HFF-Myc (cell line): ENCODE measurements around the gene TMEM255B.

Source experiments
- DNase-seq: peaks from one replicate; pipeline ENCODE4 v3.0.0-alpha.2; 2011; ENCODE audit warnings: low read depth; ENCODE audit errors: extremely low read depth
- H3K4me3 ChIP-seq: replicated peaks from 2 replicates; pipeline ENCODE4 v1.5.1; 2011; ENCODE audit warnings: low read depth, mild to moderate bottlenecking, control low read depth, low read length
- TF ChIP-seq, protein P1 (sequence below): IDR thresholded peaks from 2 replicates; pipeline ENCODE4 v1.5.1; 2012; ENCODE audit warnings: mild to moderate bottlenecking, low read depth, low read length, control low read depth; ENCODE audit errors: missing control alignments

Gene TMEM255B

DNA sequence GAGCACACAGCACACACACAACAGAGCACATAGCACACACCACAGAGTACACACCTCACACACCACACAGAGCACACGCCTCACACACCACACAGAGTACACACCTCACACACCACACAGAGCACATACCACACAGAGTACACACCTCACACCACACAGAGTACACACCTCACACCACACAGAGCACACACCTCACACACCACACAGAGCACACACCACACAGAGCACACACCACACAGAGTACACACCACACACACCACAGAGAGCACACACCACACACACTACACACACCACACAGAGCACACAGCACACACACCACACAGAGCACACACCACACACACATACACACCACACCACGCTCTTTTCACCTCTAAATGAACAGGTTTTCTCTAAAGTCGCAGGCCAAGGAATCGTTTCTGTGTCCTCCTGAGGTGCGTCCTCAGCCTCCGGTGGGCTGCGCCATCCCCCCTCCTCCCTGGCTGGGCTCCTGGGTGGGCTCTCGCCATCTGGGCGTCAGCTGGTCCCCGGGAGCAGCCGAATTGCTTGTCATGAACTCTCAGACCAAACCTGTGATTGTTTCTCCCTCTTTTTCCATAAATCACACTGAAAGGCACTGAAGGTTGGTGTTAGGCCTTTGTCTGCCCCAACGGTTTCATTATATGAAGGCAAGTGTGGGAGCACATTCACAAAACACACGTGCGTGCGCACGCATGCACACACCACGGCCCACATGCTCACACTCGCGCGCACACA is 37.4 kb downstream of the TMEM255B start:
- H3K4me3 ChIP-seq, result no peak overlapping the region
- TF ChIP-seq, protein P1, sequence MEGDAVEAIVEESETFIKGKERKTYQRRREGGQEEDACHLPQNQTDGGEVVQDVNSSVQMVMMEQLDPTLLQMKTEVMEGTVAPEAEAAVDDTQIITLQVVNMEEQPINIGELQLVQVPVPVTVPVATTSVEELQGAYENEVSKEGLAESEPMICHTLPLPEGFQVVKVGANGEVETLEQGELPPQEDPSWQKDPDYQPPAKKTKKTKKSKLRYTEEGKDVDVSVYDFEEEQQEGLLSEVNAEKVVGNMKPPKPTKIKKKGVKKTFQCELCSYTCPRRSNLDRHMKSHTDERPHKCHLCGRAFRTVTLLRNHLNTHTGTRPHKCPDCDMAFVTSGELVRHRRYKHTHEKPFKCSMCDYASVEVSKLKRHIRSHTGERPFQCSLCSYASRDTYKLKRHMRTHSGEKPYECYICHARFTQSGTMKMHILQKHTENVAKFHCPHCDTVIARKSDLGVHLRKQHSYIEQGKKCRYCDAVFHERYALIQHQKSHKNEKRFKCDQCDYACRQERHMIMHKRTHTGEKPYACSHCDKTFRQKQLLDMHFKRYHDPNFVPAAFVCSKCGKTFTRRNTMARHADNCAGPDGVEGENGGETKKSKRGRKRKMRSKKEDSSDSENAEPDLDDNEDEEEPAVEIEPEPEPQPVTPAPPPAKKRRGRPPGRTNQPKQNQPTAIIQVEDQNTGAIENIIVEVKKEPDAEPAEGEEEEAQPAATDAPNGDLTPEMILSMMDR, result no peak
- DNase-seq, result no peak

DNA sequence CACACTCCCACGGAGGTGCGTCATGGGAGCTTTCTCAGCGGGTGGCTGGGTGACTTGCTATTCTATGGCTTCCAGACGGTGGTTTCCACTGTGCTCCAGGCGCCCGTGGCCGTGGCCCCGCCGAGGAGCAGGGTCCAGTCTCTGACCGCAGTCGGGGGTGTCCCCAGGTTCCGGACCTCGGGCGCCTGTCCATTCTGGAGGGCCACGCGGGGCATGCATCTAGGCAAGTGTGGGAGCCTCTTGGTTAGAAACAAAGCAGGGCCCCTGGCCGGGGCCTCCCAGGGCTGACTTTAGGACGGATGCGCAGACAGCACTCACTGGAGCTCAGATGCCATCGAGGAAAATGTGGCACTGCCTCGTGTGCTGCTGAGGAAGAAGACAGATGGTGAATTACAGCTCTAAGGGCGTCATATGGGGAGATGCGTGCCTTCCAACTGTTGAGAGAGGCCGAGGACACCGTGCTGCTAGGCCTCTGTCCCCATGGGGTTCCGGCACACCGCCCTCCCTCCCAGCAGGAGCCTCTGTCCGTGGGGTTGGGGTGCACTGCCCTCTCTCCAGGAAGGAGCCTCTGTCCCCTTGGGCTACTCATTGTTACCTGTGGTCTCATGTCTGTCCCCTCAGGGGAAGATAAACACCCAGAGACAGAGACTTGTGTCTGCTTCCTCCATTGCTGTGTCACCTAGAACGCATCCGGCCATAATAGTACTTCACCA is 38.1 kb downstream of the TMEM255B start:
- TF ChIP-seq, protein P1, result no peak
- no peak overlapping the region for H3K4me3 ChIP-seq
- no peak for DNase-seq

DNA sequence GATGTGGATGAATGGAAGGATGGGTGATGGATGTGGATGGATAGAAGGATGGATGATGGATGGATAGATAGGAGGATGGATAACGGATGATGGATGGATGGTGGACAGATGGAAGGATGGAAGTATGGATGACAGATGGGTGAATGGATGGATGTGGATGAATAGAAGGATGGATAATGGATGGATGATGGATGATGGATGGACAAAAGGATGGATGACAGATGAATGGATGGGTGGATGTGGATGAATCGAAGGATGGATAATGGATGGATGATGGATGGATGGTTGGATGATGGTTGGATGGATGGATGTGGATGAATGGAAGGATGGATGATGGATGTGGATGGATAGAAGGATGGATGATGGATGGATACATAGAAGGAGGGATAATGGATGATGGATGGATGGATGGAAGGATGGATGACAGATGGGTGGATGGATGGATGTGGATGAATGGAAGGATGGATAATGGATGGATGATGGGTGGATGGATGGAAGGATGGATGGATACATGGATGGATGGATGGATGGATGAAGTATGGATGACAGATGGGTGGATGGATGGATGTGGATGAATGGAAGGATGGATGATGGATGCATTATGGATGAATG is 39.3 kb downstream of the TMEM255B start:
- no peak for DNase-seq
- H3K4me3 ChIP-seq, result no peak overlapping the region
- TF ChIP-seq, protein P1, result no peak

DNA sequence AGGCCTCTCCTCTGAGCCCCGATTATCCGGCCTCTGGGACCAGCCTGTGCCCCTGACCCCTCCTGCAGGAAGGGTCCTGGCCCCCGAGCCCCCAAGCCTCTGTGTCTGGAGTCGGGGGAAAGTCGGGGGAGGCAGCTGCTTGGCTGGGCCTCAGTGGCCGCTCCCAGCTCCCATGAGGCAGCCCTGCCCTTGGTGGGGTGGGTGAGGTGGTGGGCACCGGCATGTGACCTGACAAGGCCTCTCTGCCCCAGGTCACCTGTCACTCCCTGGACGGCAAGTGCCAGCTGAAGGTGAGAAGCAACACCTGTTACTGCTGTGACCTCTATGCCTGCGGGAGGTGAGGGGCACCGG is 41.5 kb downstream of the TMEM255B start:
- TF ChIP-seq, protein P1, result no peak

DNA sequence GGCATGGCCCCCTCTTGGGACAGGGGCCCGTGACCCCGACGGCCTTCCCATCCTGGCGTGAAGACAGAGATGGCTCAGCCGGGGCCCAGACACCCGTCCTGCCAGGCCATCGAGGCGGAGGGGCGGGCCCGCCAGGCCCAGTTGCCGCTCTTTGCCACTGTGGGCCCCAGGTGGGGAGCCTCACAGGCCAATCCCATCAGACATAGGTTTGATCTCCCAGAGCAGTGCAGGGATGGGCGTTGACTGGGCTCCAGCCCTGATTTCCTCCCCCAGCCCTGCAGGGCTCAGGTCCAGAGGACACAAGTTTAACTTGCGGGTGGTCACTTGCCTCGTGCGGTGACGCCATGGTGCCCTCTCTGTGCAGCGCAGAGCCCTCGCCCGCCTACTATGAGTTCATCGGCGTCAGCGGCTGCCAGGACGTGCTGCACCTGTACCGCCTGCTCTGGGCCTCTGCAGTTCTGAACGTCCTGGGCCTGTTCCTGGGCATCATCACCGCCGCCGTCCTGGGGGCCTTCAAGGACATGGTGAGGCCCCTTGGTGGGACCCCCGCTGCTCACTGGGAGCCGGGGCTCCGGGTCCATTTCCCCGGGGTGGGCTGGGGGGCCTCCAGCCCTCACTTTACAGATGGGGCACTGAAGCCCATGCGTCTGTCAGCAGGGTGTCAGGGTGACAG is 42.4 kb downstream of the TMEM255B start:
- TF ChIP-seq, protein P1, result no peak
- H3K4me3 ChIP-seq, result no peak overlapping the region
- no peak for DNase-seq

More for the DNA sequence above, 41.5 kb downstream of the TMEM255B start:
- no peak for DNase-seq
- no peak overlapping the region for H3K4me3 ChIP-seq

DNA sequence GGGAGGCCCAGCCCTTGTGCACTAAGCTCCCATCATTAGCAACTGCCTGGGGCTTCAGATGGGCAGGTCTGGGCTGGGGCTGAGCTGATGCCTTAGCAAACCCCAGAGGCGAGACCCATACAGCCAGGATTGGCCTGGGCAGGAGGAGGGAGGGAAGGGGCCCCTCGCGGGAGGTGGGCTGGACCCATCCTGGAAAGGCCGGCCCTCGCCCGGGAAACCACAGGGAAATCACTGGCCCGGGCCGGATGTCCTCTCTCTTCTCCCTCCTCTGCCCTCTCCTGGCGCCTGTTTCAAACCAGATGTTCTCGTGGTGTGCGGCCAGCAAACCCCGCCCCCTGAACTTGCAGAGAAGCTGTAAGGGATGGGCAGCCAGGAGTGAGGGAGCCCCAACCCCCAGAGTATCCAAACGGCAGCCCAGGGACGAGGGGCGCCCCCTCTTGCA is 43.1 kb downstream of the TMEM255B start:
- peak; percentile 57 for DNase-seq
- TF ChIP-seq, protein P1, result no peak

More for the DNA sequence above, 43.1 kb downstream of the TMEM255B start:
- no peak overlapping the region for H3K4me3 ChIP-seq
